Fibroblast of skin of back (primary cell): ENCODE data around the gene PAPPA2.

Experiments used
- DNase-seq: peaks from one replicate; pipeline ENCODE4 v3.0.0-alpha.2; 2013

PAPPA2 gene

GRCh38 chr1:176866011-176866714, 403.2 kb downstream of the PAPPA2 start:
- peak; percentile 59 for DNase-seq

- DNase-seq, result no peak
These were observed 406.6 kb downstream of the PAPPA2 start for GRCh38 chr1:176869577-176869976.

- DNase-seq, result no peak
These were observed 414.1 kb downstream of the PAPPA2 start for GRCh38 chr1:176876966-176877515.

GRCh38 chr1:176877557-176877956, 414.6 kb downstream of the PAPPA2 start:
- DNase-seq, result no peak

GRCh38 chr1:176878750-176879536, 416.0 kb downstream of the PAPPA2 start:
- DNase-seq, result no peak

- no peak for DNase-seq
These were observed 417.0 kb downstream of the PAPPA2 start for GRCh38 chr1:176879784-176880620.

GRCh38 chr1:176880955-176881595, 418.1 kb downstream of the PAPPA2 start:
- peak; percentile 72 for DNase-seq

GRCh38 chr1:176884286-176884685, 421.3 kb downstream of the PAPPA2 start:
- no peak for DNase-seq

GRCh38 chr1:176884911-176885310, 421.9 kb downstream of the PAPPA2 start:
- DNase-seq, result no peak

GRCh38 chr1:176885341-176885740, 422.4 kb downstream of the PAPPA2 start:
- no peak for DNase-seq

GRCh38 chr1:176885751-176886150, 422.8 kb downstream of the PAPPA2 start:
- DNase-seq, result no peak

GRCh38 chr1:176888471-176889032, 425.6 kb downstream of the PAPPA2 start:
- DNase-seq, result no peak

GRCh38 chr1:176893625-176894352, 430.8 kb downstream of the PAPPA2 start:
- DNase-seq, result no peak

GRCh38 chr1:176894450-176894849, 431.5 kb downstream of the PAPPA2 start:
- no peak for DNase-seq
